MCF 10A (cell line): ENCODE results near the gene KRT74. TPM values are rescaled to one million over a fixed set of nuclear protein-coding genes. Genes with fewer than 3 reads are reported as not detected.

Source experiments
- BruUV-seq: library from RNA; stranded (reverse); fragments of 400-500 nt; replicated peaks from 2 replicates; lab custom pipeline; 2021; lab: Mats Ljungman, UMichigan
- CTCF ChIA-PET: fragments of 300-600 bp; sonication (Branson Sonifier 250); formaldehyde crosslinking; extraction: SDS; loops from one replicate; lab custom pipeline; 2021; ENCODE audit warnings: antibody characterized with exemption, inconsistent platforms; lab: Yijun Ruan, JAX
- POLR2A ChIA-PET: fragments of 300-600, 350-650 bp; sonication (Branson Sonifier 250); formaldehyde crosslinking; extraction: SDS; loops from one replicate; lab custom pipeline; 2020; ENCODE audit warnings: antibody characterized with exemption, inconsistent platforms; lab: Yijun Ruan, JAX
- DNase-seq: peaks from one replicate; pipeline ENCODE4 v3.0.0-alpha.2; 2018; ENCODE audit not compliant: unreplicated experiment
- H3K27ac Mint-ChIP-seq: one replicate; pipeline ENCODE4 v1.8.0; 2022; ENCODE audit warnings: mild to moderate bottlenecking, low read depth, mixed read lengths; ENCODE audit not compliant: unreplicated experiment
- H3K27me3 Mint-ChIP-seq: one replicate; pipeline ENCODE4 v1.8.0; 2022; ENCODE audit warnings: mixed read lengths; ENCODE audit not compliant: insufficient read depth, unreplicated experiment
- H3K36me3 Mint-ChIP-seq: one replicate; pipeline ENCODE4 v1.8.0; 2022; ENCODE audit warnings: mild to moderate bottlenecking, moderate library complexity, mixed read lengths; ENCODE audit not compliant: insufficient read depth, unreplicated experiment
- H3K4me1 Mint-ChIP-seq: one replicate; pipeline ENCODE4 v1.8.0; 2022; ENCODE audit warnings: mixed read lengths; ENCODE audit not compliant: insufficient read depth, unreplicated experiment
- H3K4me3 Mint-ChIP-seq: one replicate; pipeline ENCODE4 v1.8.0; 2022; ENCODE audit warnings: mild to moderate bottlenecking, moderate library complexity, mixed read lengths; ENCODE audit not compliant: unreplicated experiment
- H3K9me3 Mint-ChIP-seq: one replicate; pipeline ENCODE4 v1.8.0; 2022; ENCODE audit warnings: mixed read lengths; ENCODE audit not compliant: unreplicated experiment
- intact Hi-C: fragments of 100-400 bp; cut with micrococcal nuclease; formaldehyde crosslinking; loops from 2 replicates; pipeline ENCODE4 v1.14.1; 2022
- total RNA-seq: library from RNA; stranded (reverse); gene quantifications from 2 replicates; pipeline ENCODE4 v1.2.3, GENCODE V29; 2022
- TF ChIP-seq, protein P1 (sequence below): fragments of 200-600 bp; IDR thresholded peaks from one replicate; pipeline ENCODE4 v1.8.0; 2022; ENCODE audit warnings: antibody characterized with exemption, mild to moderate bottlenecking; ENCODE audit not compliant: unreplicated experiment

Gene KRT74
- total RNA-seq, 1 experiment from 2014 or later, result not detected

- Mint-ChIP-seq H3K4me1 (peaks cover 46% of the 10 kb centered on the region), H3K27me3 (no peaks in the 10 kb centered on the region), H3K9me3 (no peaks in the 10 kb centered on the region), H3K4me3 (peak overlapping the region; percentile 80), H3K36me3 (peaks cover 44% of the 10 kb centered on the region), H3K27ac (peak overlapping the region; percentile 96)
- intact Hi-C loops, result loop anchor here (2.0 to 5.0 kb wide), 3 partner anchors 79 to 364 kb away; no protein-coding TSS in a partner anchor
- TF ChIP-seq, protein P1, sequence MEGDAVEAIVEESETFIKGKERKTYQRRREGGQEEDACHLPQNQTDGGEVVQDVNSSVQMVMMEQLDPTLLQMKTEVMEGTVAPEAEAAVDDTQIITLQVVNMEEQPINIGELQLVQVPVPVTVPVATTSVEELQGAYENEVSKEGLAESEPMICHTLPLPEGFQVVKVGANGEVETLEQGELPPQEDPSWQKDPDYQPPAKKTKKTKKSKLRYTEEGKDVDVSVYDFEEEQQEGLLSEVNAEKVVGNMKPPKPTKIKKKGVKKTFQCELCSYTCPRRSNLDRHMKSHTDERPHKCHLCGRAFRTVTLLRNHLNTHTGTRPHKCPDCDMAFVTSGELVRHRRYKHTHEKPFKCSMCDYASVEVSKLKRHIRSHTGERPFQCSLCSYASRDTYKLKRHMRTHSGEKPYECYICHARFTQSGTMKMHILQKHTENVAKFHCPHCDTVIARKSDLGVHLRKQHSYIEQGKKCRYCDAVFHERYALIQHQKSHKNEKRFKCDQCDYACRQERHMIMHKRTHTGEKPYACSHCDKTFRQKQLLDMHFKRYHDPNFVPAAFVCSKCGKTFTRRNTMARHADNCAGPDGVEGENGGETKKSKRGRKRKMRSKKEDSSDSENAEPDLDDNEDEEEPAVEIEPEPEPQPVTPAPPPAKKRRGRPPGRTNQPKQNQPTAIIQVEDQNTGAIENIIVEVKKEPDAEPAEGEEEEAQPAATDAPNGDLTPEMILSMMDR, result no peak
- peak; percentile 87 for DNase-seq
- no TSS peak for BruUV-seq
- ChIA-PET POLR2A (interaction anchor here (0.6 to 27.6 kb wide), 31 partner anchors 8 to 485 kb away, joined by 3 to 1235 read pairs (median 6); partner anchors contain the start of genes ATG101, EIF4B, KRT6A and KRT6C), CTCF (interaction anchor here (0.9 to 7.3 kb wide), 18 partner anchors 10 to 435 kb away, joined by 3 to 90 read pairs (median 6); partner anchors contain the start of gene KRT6A)
Measured at GRCh38 chr12:52521175-52521567, 52.5 kb downstream of the KRT74 start.

DNA sequence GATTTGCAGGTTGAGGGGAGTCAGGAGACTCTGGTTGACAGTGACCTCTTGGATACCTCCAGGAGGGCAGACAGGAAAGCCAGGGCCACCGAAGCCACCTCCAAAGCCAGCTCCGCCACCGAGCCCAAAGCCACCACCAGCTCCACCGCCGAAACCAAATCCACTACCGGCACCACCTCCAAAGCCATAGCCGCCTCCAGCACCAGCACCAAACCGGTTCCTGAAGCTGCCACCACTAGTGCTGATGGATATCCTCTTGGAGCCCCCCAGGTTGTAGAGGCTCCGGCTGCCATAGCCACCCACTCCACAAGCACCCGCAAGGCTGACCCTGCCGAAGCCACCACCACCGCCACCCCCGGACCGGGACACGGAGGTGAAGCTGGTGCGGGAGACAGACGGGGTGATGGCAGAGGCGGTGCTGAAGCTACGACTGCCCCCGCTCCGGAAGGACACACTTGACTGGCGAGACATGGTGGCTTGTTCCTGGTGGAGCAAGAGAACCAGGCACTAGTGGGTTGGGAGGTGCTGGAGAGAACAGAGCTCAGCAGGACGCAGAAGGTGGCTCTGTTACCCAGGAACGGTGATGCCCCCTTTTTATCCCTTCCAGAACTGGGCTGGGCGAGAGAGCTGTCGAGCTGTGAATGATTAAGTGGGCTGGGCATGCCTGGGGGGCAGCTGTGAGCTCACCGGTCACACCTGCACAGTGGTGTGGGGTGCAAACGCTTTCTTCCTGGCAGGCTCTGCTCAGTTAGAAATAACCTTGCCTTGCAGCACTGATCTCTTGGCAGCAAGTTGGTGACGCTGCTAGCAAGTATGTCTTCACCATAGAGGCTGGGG, 53.6 kb downstream of the KRT74 start, which contains the start of gene KRT5:
Gene KRT5 (minus strand): TSS at position 569 of the 837 bp plus-strand sequence. CDS start 98 bp downstream, at position 471.
- POLR2A ChIA-PET, result interaction anchor here (0.6 to 27.6 kb wide), 43 partner anchors 7 to 486 kb away, joined by 3 to 1235 read pairs (median 4); partner anchors contain the start of genes ATG101, EIF4B, KRT18 and KRT6A
- peak; percentile 97 for DNase-seq
- Mint-ChIP-seq H3K27ac (peak within 1 kb of the TSS; percentile 96), H3K4me1 (peaks cover 49% of the 10 kb centered on the region), H3K9me3 (no peaks in the 10 kb centered on the region), H3K36me3 (peaks cover 55% of the 10 kb centered on the region), H3K4me3 (peak within 1 kb of the TSS; percentile 80), H3K27me3 (no peaks in the 10 kb centered on the region)
- intact Hi-C loops, result loop anchor here (2.0 to 5.0 kb wide), 4 partner anchors 78 to 363 kb away; no protein-coding TSS in a partner anchor
- CTCF ChIA-PET, result interaction anchor here (0.6 to 7.3 kb wide), 18 partner anchors 12 to 481 kb away, joined by 3 to 90 read pairs (median 6); partner anchors contain the start of gene KRT6A
- BruUV-seq, result no TSS peak
- TF ChIP-seq, protein P1, result no peak

DNA sequence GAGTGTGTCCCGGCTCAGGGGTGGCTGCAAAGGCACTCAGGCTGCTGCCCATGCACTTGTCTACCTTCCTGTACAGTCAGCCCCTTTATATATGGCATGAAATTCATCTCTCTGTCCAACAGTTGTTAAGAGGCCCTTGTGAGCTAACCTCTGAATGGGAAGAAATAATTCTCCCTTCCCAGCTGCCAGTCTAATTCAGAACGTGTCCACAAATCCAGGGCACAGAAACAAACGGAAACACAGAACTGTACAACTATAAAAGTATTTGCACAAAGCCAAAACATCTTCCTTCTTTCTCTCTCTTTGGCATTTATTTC, 54.3 kb downstream of the KRT74 start:
- H3K9me3 Mint-ChIP-seq, result no peaks in the 10 kb centered on the region
- BruUV-seq, result TSS peak; percentile 62
- H3K4me3 Mint-ChIP-seq, result peak overlapping the region; percentile 80
- DNase-seq, result no peak
- H3K4me1 Mint-ChIP-seq, result peaks cover 51% of the 10 kb centered on the region
- intact Hi-C loops, result loop anchor here (5.0 kb wide), 1 partner anchor 147 kb away; no protein-coding TSS in a partner anchor
- peak overlapping the region; percentile 96 for H3K27ac Mint-ChIP-seq
- peaks cover 62% of the 10 kb centered on the region for H3K36me3 Mint-ChIP-seq
- CTCF ChIA-PET, result interaction anchor here (0.6 to 7.3 kb wide), 17 partner anchors 18 to 481 kb away, joined by 3 to 90 read pairs (median 6); partner anchors contain the start of gene KRT6A
- no peaks in the 10 kb centered on the region for H3K27me3 Mint-ChIP-seq
- TF ChIP-seq, protein P1, result no peak
- POLR2A ChIA-PET, result interaction anchor here (0.7 to 27.6 kb wide), 21 partner anchors 6 to 487 kb away, joined by 3 to 1235 read pairs (median 11); partner anchors contain the start of genes EIF4B, KRT18, KRT6A and KRT6B
